Endothelial cell of umbilical vein (primary cell): ENCODE data around the gene CORO6.

Experiments
- EZH2 ChIP-seq: IDR thresholded peaks from 2 replicates; pipeline ENCODE4 v1.6.1; 2012; ENCODE audit warnings: borderline replicate concordance, low read depth, mild to moderate bottlenecking, moderate library complexity, low read length, inconsistent platforms; ENCODE audit not compliant: severe bottlenecking
- FOS ChIP-seq: IDR thresholded peaks from 2 replicates; pipeline ENCODE4 v1.6.1; 2011; ENCODE audit warnings: mild to moderate bottlenecking, low read length, moderate library complexity, borderline replicate concordance; ENCODE audit not compliant: insufficient read depth
- GATA2 ChIP-seq: IDR thresholded peaks from 2 replicates; pipeline ENCODE4 v1.7.0; 2011; ENCODE audit warnings: low read depth, mild to moderate bottlenecking, moderate library complexity, mixed read lengths, low read length; ENCODE audit not compliant: insufficient read length, insufficient read depth
- JUN ChIP-seq: IDR thresholded peaks from 2 replicates; pipeline ENCODE4 v1.6.1; 2011; ENCODE audit warnings: borderline replicate concordance, low read depth; ENCODE audit not compliant: insufficient read length, insufficient read depth
- POLR2A ChIP-seq: IDR thresholded peaks from 2 replicates; pipeline ENCODE4 v1.6.1; 2012; ENCODE audit warnings: low read depth, mild to moderate bottlenecking, control low read depth, low read length
- POLR2AphosphoS5 ChIP-seq: IDR thresholded peaks from 2 replicates; pipeline ENCODE4 v1.6.1; 2012; ENCODE audit warnings: low read depth, mild to moderate bottlenecking, control low read depth, low read length, moderate library complexity; ENCODE audit not compliant: insufficient read depth
- TF ChIP-seq, protein P1 (sequence below), 2 donors: IDR thresholded peaks; 1 replicate in 1 of 2; 2 replicates in 1 of 2; pipeline ENCODE4 v1.5.1; 2011; ENCODE audit warnings: low read length in 2 of 2, mild to moderate bottlenecking in 2 of 2, moderate library complexity in 2 of 2, control low read depth in 1 of 2, inconsistent platforms in 1 of 2, low read depth in 1 of 2; ENCODE audit not compliant: insufficient read depth in 1 of 2; ENCODE audit errors: extremely low read depth in 1 of 2
- TF ChIP-seq, protein P2 (sequence below): IDR thresholded peaks from 2 replicates; pipeline ENCODE4 v1.6.1; 2011; ENCODE audit not compliant: insufficient read depth, insufficient read length

DNA sequence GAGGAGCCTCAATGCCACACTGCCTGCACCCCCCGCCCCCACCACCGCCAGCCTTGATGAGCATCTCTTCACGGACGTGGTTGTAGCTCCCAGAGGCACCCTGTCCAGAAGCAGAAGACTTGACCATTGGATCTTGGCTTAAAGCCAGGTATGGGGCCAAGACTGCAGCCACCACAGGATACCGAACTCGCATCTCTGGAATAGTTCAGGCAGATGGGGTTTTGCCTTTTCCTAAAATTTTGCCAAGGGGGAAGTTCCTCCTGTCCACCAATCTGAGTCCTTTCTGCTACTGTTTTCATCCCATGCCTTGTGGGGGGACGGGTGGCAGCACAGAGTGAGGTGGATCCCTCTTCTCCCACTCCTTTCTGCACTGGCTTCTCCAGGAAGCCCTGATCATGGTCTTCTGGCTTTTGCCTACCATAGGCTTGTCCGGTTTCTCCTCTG, 939 bp downstream of the CORO6 start:
- TF ChIP-seq, protein P1, sequence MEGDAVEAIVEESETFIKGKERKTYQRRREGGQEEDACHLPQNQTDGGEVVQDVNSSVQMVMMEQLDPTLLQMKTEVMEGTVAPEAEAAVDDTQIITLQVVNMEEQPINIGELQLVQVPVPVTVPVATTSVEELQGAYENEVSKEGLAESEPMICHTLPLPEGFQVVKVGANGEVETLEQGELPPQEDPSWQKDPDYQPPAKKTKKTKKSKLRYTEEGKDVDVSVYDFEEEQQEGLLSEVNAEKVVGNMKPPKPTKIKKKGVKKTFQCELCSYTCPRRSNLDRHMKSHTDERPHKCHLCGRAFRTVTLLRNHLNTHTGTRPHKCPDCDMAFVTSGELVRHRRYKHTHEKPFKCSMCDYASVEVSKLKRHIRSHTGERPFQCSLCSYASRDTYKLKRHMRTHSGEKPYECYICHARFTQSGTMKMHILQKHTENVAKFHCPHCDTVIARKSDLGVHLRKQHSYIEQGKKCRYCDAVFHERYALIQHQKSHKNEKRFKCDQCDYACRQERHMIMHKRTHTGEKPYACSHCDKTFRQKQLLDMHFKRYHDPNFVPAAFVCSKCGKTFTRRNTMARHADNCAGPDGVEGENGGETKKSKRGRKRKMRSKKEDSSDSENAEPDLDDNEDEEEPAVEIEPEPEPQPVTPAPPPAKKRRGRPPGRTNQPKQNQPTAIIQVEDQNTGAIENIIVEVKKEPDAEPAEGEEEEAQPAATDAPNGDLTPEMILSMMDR (IDR thresholded peaks at IDR 0.05; ENCODE audit: extremely low read depth in 1 of 2, insufficient read depth in 1 of 2, low read depth in 1 of 2, low read length in 2 of 2) = no peak
- TF ChIP-seq POLR2A = no peak
- no peak for TF ChIP-seq JUN
- TF ChIP-seq, protein P2, sequence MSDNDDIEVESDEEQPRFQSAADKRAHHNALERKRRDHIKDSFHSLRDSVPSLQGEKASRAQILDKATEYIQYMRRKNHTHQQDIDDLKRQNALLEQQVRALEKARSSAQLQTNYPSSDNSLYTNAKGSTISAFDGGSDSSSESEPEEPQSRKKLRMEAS = no peak
- TF ChIP-seq EZH2 = no peak
- TF ChIP-seq POLR2AphosphoS5 = no peak
- no peak for TF ChIP-seq GATA2
- TF ChIP-seq FOS = no peak
